Ishikawa (cell line): Measurements from ENCODE around the gene SP3.

Source experiments
- CEBPB ChIP-seq: IDR thresholded peaks from 2 replicates; pipeline ENCODE4 v1.6.1; 2012
- CREB1 ChIP-seq: IDR thresholded peaks from 2 replicates; pipeline ENCODE4 v1.6.1; 2012; ENCODE audit warnings: low read depth
- EGR1 ChIP-seq: IDR thresholded peaks from 2 replicates; pipeline ENCODE4 v1.6.1; 2012
- EP300 ChIP-seq: IDR thresholded peaks from 2 replicates; pipeline ENCODE4 v1.6.1; 2012; ENCODE audit warnings: borderline replicate concordance
- FOXM1 ChIP-seq: IDR thresholded peaks from 2 replicates; pipeline ENCODE4 v1.6.1; 2012; ENCODE audit warnings: low read depth, borderline replicate concordance
- NFIC ChIP-seq: IDR thresholded peaks from 2 replicates; pipeline ENCODE4 v1.6.1; 2012
- RAD21 ChIP-seq: IDR thresholded peaks from 2 replicates; pipeline ENCODE4 v1.6.1; 2012; ENCODE audit warnings: low read depth
- TAF1 ChIP-seq: IDR thresholded peaks from 2 replicates; pipeline ENCODE4 v1.6.1; 2012; ENCODE audit warnings: low read depth, mild to moderate bottlenecking
- TCF12 ChIP-seq: IDR thresholded peaks from 2 replicates; pipeline ENCODE4 v1.6.1; 2012; ENCODE audit warnings: low read depth
- TEAD4 ChIP-seq: IDR thresholded peaks from 2 replicates; pipeline ENCODE4 v1.6.1; 2012
- YY1 ChIP-seq: IDR thresholded peaks from 2 replicates; pipeline ENCODE4 v1.6.1; 2012; ENCODE audit warnings: low read depth
- ZBTB7A ChIP-seq: IDR thresholded peaks from 2 replicates; pipeline ENCODE4 v1.6.1; 2012; ENCODE audit warnings: low read depth
- TF ChIP-seq, protein P1 (sequence below): IDR thresholded peaks from 2 replicates; pipeline ENCODE4 v1.6.1; 2012
- TF ChIP-seq, protein P2 (sequence below): IDR thresholded peaks from 2 replicates; pipeline ENCODE4 v1.6.1; 2012; ENCODE audit warnings: low read depth, mild to moderate bottlenecking
- TF ChIP-seq, protein P3 (sequence below): IDR thresholded peaks from 2 replicates; pipeline ENCODE4 v1.6.1; 2012

SP3 gene

DNA sequence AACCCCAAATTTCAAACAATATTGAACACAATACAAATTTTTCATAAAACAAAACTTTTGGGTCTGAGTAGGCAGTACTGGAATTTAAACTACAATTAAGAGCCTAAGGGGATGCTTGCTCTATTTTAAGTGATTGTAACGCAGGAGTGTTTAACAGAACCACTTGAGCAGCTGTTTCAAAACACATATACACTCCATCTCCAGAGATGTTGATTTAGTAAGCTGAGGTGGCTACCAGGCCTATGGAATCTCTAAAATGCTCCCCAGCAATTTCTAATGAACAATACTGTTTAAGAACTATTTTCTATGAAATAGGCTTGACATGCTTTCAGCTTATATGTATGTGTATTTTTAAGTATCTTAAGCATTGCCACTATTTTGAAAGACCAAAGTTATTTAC is 58.5 kb downstream of the SP3 start:
- TF ChIP-seq, protein P1, sequence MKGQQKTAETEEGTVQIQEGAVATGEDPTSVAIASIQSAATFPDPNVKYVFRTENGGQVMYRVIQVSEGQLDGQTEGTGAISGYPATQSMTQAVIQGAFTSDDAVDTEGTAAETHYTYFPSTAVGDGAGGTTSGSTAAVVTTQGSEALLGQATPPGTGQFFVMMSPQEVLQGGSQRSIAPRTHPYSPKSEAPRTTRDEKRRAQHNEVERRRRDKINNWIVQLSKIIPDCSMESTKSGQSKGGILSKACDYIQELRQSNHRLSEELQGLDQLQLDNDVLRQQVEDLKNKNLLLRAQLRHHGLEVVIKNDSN = no peak
- TF ChIP-seq EP300 (no peak), EGR1 (no peak), YY1 (no peak), TCF12 (no peak), ZBTB7A (no peak), CREB1 (no peak), RAD21 (no peak), CEBPB (no peak), TEAD4 (no peak)
- TF ChIP-seq, protein P2, sequence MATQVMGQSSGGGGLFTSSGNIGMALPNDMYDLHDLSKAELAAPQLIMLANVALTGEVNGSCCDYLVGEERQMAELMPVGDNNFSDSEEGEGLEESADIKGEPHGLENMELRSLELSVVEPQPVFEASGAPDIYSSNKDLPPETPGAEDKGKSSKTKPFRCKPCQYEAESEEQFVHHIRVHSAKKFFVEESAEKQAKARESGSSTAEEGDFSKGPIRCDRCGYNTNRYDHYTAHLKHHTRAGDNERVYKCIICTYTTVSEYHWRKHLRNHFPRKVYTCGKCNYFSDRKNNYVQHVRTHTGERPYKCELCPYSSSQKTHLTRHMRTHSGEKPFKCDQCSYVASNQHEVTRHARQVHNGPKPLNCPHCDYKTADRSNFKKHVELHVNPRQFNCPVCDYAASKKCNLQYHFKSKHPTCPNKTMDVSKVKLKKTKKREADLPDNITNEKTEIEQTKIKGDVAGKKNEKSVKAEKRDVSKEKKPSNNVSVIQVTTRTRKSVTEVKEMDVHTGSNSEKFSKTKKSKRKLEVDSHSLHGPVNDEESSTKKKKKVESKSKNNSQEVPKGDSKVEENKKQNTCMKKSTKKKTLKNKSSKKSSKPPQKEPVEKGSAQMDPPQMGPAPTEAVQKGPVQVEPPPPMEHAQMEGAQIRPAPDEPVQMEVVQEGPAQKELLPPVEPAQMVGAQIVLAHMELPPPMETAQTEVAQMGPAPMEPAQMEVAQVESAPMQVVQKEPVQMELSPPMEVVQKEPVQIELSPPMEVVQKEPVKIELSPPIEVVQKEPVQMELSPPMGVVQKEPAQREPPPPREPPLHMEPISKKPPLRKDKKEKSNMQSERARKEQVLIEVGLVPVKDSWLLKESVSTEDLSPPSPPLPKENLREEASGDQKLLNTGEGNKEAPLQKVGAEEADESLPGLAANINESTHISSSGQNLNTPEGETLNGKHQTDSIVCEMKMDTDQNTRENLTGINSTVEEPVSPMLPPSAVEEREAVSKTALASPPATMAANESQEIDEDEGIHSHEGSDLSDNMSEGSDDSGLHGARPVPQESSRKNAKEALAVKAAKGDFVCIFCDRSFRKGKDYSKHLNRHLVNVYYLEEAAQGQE = no peak
- TF ChIP-seq, protein P3, sequence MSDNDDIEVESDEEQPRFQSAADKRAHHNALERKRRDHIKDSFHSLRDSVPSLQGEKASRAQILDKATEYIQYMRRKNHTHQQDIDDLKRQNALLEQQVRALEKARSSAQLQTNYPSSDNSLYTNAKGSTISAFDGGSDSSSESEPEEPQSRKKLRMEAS = no peak

DNA sequence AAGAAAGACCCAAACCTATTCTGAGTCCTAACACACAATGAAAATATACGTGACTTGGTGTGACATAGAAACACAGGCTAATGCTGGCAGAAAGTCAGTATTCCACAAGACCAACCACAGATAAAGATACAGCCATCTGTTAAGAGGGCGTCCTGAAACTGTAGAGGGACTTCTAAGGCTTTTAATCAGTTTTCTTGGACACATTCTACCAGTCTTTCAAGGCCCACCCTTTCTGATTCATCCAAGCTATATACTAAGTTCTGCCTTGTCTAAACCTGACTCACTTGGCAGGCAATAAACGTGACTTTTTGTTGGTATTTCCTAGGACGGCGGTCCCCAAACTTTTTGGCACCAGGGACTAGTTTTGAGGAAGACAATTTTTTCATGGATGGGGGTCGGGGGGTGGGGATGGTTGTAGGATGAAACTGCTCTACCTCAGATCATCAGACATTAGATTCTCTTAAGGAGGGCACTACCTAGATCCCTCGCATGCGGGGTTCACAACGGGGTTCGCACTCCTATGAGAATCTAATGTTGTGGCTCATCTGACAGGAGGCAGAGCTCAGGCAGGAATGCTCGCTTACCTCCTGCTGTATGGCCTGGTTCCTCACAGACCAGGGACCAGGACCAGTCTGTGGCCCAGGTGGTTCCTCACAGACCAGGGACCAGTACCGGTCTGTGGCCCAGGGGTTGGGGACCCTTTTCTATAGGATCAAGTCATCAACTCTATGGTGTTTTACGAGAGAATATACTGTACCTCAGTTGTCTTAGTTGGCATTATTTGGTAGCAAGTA is 61.4 kb downstream of the SP3 start:
- TF ChIP-seq TEAD4 (no peak), CREB1 (no peak), RAD21 (no peak), TCF12 (no peak), YY1 (no peak), EP300 (no peak), CEBPB (no peak)
- TF ChIP-seq, protein P3 = no peak
- TF ChIP-seq, protein P1 = no peak

DNA sequence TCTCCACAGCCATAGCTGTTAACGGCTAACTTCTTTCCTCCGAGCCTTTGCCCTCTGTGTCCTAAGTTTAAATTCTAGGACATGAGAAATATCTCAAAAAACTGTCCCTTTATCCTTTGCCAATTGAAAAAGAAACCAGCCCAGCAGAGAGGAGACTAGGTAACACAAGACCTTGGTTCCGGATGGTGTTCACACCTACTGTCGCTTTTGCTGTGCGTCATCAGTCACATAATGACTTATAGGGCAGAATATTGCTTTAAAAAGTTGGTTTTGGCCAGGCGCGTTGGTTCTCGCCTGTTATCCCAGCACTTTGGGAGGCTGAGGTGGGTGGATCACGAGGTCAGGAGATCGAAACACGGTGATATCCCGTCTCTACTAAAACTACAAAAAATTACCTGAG is 66.2 kb downstream of the SP3 start:
- TF ChIP-seq ZBTB7A (no peak), NFIC (no peak), TEAD4 (no peak), CREB1 (no peak), RAD21 (no peak), TAF1 (no peak), TCF12 (no peak), CEBPB (no peak), EGR1 (no peak), EP300 (no peak), YY1 (no peak)
- TF ChIP-seq, protein P3 = no peak
- TF ChIP-seq, protein P1 = no peak
- TF ChIP-seq, protein P2 = no peak

DNA sequence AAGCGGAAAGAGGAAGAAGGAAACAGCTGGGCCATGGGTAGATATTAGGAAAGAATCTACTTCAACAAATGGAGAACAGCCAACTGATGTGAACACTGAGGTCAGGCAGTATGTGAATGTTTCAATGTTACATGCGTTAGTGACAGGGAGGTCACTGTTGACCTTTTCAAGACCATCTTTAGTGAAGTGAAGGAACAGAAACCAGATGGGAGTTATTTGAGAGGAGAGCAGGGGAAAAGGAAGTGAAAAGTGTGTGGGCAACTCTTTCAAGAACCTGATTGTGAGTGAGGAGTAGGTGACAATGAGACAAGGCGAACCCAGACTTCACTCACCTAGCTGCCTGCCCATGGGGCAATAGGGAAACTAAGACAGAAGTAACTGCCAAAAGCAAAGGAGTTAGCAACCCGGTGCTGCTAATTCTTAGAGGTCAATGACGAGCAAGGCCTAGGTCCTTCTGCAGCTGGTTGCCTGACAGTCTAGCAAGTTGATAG is 67.0 kb downstream of the SP3 start:
- TF ChIP-seq ZBTB7A (no peak), CREB1 (no peak), FOXM1 (no peak), CEBPB (no peak), EGR1 (no peak), TAF1 (no peak), TEAD4 (no peak), YY1 (no peak), RAD21 (no peak), NFIC (no peak), EP300 (no peak), TCF12 (no peak)
- TF ChIP-seq, protein P3 = no peak
- TF ChIP-seq, protein P2 = no peak
- TF ChIP-seq, protein P1 = no peak
